GM21526 (cell line): Measurements from ENCODE around the gene PARD3B.

Source experiments
- ATAC-seq: cut with Tn5 transposase; IDR thresholded peaks from one replicate; pipeline ENCODE4 v1.9.1; 2021; ENCODE audit warnings: moderate library complexity; ENCODE audit not compliant: unreplicated experiment, low FRiP score

Gene PARD3B

GRCh38 chr2:205087862-205088261, 542.6 kb downstream of the PARD3B start:
- no peak for ATAC-seq

- ATAC-seq, result no peak
Observed at GRCh38 chr2:205089958-205090357, 544.7 kb downstream of the PARD3B start.

- no peak for ATAC-seq
Observed at GRCh38 chr2:205091411-205091810, 546.1 kb downstream of the PARD3B start.

- ATAC-seq, result no peak
Observed at GRCh38 chr2:205094031-205094430, 548.8 kb downstream of the PARD3B start.

GRCh38 chr2:205103699-205104098, 558.4 kb downstream of the PARD3B start:
- ATAC-seq, result no peak

GRCh38 chr2:205107810-205108209, 562.5 kb downstream of the PARD3B start:
- no peak for ATAC-seq

- ATAC-seq, result no peak
Observed at GRCh38 chr2:205115511-205115910, 570.2 kb downstream of the PARD3B start.

GRCh38 chr2:205117125-205117524, 571.9 kb downstream of the PARD3B start:
- ATAC-seq, result no peak

- no peak for ATAC-seq
Observed at GRCh38 chr2:205119136-205119535, 573.9 kb downstream of the PARD3B start.

- no peak for ATAC-seq
Observed at GRCh38 chr2:205128726-205129125, 583.5 kb downstream of the PARD3B start.

- ATAC-seq, result no peak
Observed at GRCh38 chr2:205129531-205129930, 584.3 kb downstream of the PARD3B start.

GRCh38 chr2:205130111-205130829, 585.0 kb downstream of the PARD3B start:
- ATAC-seq, result no peak

- no peak for ATAC-seq
Observed at GRCh38 chr2:205133544-205133943, 588.3 kb downstream of the PARD3B start.

- no peak for ATAC-seq
Observed at GRCh38 chr2:205138735-205139134, 593.5 kb downstream of the PARD3B start.

- ATAC-seq, result peak; percentile 56
Observed at GRCh38 chr2:205139822-205140463, 594.7 kb downstream of the PARD3B start.

- ATAC-seq, result no peak
Observed at GRCh38 chr2:205141381-205141780, 596.1 kb downstream of the PARD3B start.

- no peak for ATAC-seq
Observed at GRCh38 chr2:205145888-205146287, 600.6 kb downstream of the PARD3B start.

GRCh38 chr2:205148755-205149154, 603.5 kb downstream of the PARD3B start:
- no peak for ATAC-seq

- ATAC-seq, result no peak
Observed at GRCh38 chr2:205156457-205156856, 611.2 kb downstream of the PARD3B start.

GRCh38 chr2:205158404-205158803, 613.1 kb downstream of the PARD3B start:
- ATAC-seq, result no peak

- no peak for ATAC-seq
Observed at GRCh38 chr2:205161156-205161839, 616.0 kb downstream of the PARD3B start.

- ATAC-seq, result no peak
Observed at GRCh38 chr2:205166745-205167144, 621.5 kb downstream of the PARD3B start.
